H1 (cell line): ENCODE data around the gene CCNC. TPM values are rescaled to one million over a fixed set of nuclear protein-coding genes. Genes with fewer than 3 reads are reported as not detected.

Source experiments
- CTCF ChIA-PET: fragments of 300-600 bp; sonication (Branson Sonifier 250); formaldehyde crosslinking; loops from one replicate; lab custom pipeline; 2021; ENCODE audit not compliant: partially characterized antibody; lab: Charles Lee
- POLR2A ChIA-PET: fragments of 300-600 bp; sonication (Branson Sonifier 250); formaldehyde crosslinking; loops from one replicate; lab custom pipeline; 2021; ENCODE audit warnings: inconsistent platforms; ENCODE audit not compliant: partially characterized antibody; lab: Charles Lee
- DNase-seq, 2 experiments: peaks; one replicate each; pipeline versions ENCODE4 v3.0.0 to v3.0.0-alpha.2; 2010 to 2022; ENCODE audit warnings: low spot score in 2 of 2, low read depth in 1 of 2, mixed read lengths in 1 of 2
- FAIRE-seq: peaks from 2 replicates; lab custom pipeline; 2011; peaks lifted over from hg19 to GRCh38; lab: Jason Lieb, UNC
- H2AFZ ChIP-seq: 2 replicates; pipeline ENCODE4 v1.8.1; 2012; ENCODE audit warnings: low read length, inconsistent platforms
- H2AK5ac ChIP-seq: 2 replicates; pipeline ENCODE4 v1.6.1; 2013; ENCODE audit warnings: low read depth, low read length
- H2BK120ac ChIP-seq: replicated peaks from 2 replicates; pipeline ENCODE3; 2013; ENCODE audit warnings: low read depth, low read length, inconsistent platforms
- H2BK12ac ChIP-seq: 2 replicates; pipeline ENCODE4 v1.6.1; 2013; ENCODE audit warnings: low read depth, low read length
- H2BK15ac ChIP-seq: 2 replicates; pipeline ENCODE4 v1.6.1; 2013; ENCODE audit warnings: low read length
- H2BK20ac ChIP-seq: 2 replicates; pipeline ENCODE4 v1.6.1; 2013; ENCODE audit warnings: low read length
- H2BK5ac ChIP-seq: 2 replicates; pipeline ENCODE4 v1.6.1; 2013; ENCODE audit warnings: low read depth, low read length
- H3K14ac ChIP-seq: 2 replicates; pipeline ENCODE4 v1.6.1; 2013; ENCODE audit warnings: inconsistent platforms; ENCODE audit not compliant: insufficient read length
- H3K18ac ChIP-seq: 2 replicates; pipeline ENCODE4 v1.6.1; 2013; ENCODE audit warnings: low read length; ENCODE audit errors: extremely low read depth
- H3K23ac ChIP-seq: 2 replicates; pipeline ENCODE4 v1.6.1; 2013; ENCODE audit warnings: inconsistent platforms; ENCODE audit not compliant: insufficient read length
- H3K23me2 ChIP-seq: 2 replicates; pipeline ENCODE4 v1.6.1; 2013; ENCODE audit warnings: low read depth, low read length
- H3K27ac ChIP-seq: 2 replicates; pipeline ENCODE4 v1.6.1; 2011; ENCODE audit warnings: low read depth, low read length, inconsistent platforms
- H3K27me3 ChIP-seq, 4 experiments: replicated peaks in 1 of 4; 1 replicate in 1 of 4; 2 replicates in 3 of 4; pipeline versions ENCODE4 v1.6.1 to v1.8.1; 2011 to 2013; ENCODE audit warnings: low read length in 3 of 4, mild to moderate bottlenecking in 3 of 4, inconsistent platforms in 2 of 4, mixed read lengths in 2 of 4, moderate library complexity in 1 of 4; ENCODE audit not compliant: control insufficient read depth in 3 of 4, insufficient read depth in 3 of 4; ENCODE audit errors: extremely low read depth in 1 of 4
- H3K36me3 ChIP-seq, 4 experiments: 2 replicates each; pipeline versions ENCODE4 v1.6.1 to v1.8.1; 2011 to 2013; ENCODE audit warnings: mild to moderate bottlenecking in 4 of 4, low read length in 3 of 4, moderate library complexity in 2 of 4, control low read depth in 1 of 4, inconsistent platforms in 1 of 4; ENCODE audit not compliant: insufficient read depth in 4 of 4, control insufficient read depth in 2 of 4
- H3K4ac ChIP-seq: replicated peaks from 2 replicates; pipeline ENCODE3; 2013; ENCODE audit warnings: low read length, low read depth, mixed read lengths, inconsistent platforms; ENCODE audit not compliant: insufficient read length
- H3K4me1 ChIP-seq, 4 experiments: replicated peaks in 1 of 4; 1 replicate in 1 of 4; 2 replicates in 3 of 4; pipeline versions ENCODE4 v1.6.1 to v1.8.1; 2011 to 2013; ENCODE audit warnings: low read length in 3 of 4, inconsistent platforms in 2 of 4, mixed read lengths in 1 of 4; ENCODE audit not compliant: insufficient read depth in 4 of 4, control insufficient read depth in 3 of 4
- H3K4me2 ChIP-seq, 2 experiments: 2 replicates each; pipeline versions ENCODE4 v1.6.1 to v1.8.1; 2011 to 2013; ENCODE audit warnings: low read depth in 2 of 2, low read length in 2 of 2, control low read depth in 1 of 2, inconsistent platforms in 1 of 2, mild to moderate bottlenecking in 1 of 2; ENCODE audit not compliant: insufficient read depth in 1 of 2
- H3K4me3 ChIP-seq, 4 experiments: fragments of 200-600, 300-600 bp in 1 of 4; sonication (generic), shearing (Covaris generic), sonication (Bioruptor Twin) in 1 of 4; 2 replicates each; pipeline versions ENCODE4 v1.5.1 to v1.8.1; 2011 to 2016; ENCODE audit warnings: low read length in 4 of 4, low read depth in 3 of 4, control low read depth in 2 of 4, inconsistent platforms in 2 of 4, mild to moderate bottlenecking in 2 of 4, mixed read lengths in 1 of 4, moderate library complexity in 1 of 4; ENCODE audit not compliant: insufficient read depth in 2 of 4; ENCODE audit errors: extremely low read depth in 1 of 4
- H3K56ac ChIP-seq: replicated peaks from 2 replicates; pipeline ENCODE3; 2013; ENCODE audit warnings: low read depth, mild to moderate bottlenecking, mixed read lengths, low read length, inconsistent platforms; ENCODE audit not compliant: insufficient read length
- H3K79me1 ChIP-seq: 2 replicates; pipeline ENCODE4 v1.6.1; 2013; ENCODE audit warnings: low read depth, low read length, control low read depth
- H3K79me2 ChIP-seq, 2 experiments: 2 replicates each; pipeline versions ENCODE4 v1.6.1 to v1.8.1; 2012 to 2013; ENCODE audit warnings: low read length in 2 of 2, mild to moderate bottlenecking in 2 of 2, inconsistent platforms in 1 of 2; ENCODE audit not compliant: insufficient read depth in 2 of 2, control insufficient read depth in 1 of 2
- H3K9ac ChIP-seq, 4 experiments: replicated peaks in 1 of 4; 1 replicate in 1 of 4; 2 replicates in 3 of 4; pipeline versions ENCODE4 v1.6.1 to v1.8.1; 2011 to 2013; ENCODE audit warnings: low read depth in 3 of 4, low read length in 3 of 4, control low read depth in 2 of 4, mild to moderate bottlenecking in 2 of 4, moderate library complexity in 2 of 4, inconsistent platforms in 1 of 4; ENCODE audit errors: extremely low read depth in 1 of 4
- H3K9me3 ChIP-seq, 2 experiments: 2 replicates each; pipeline versions ENCODE4 v1.6.1 to v1.8.1; 2012 to 2013; ENCODE audit warnings: mild to moderate bottlenecking in 2 of 2, moderate library complexity in 2 of 2, control low read depth in 1 of 2, inconsistent platforms in 1 of 2, low read depth in 1 of 2, low read length in 1 of 2, mixed read lengths in 1 of 2; ENCODE audit not compliant: insufficient read depth in 2 of 2
- H4K20me1 ChIP-seq, 2 experiments: replicated peaks in 1 of 2; 2 replicates each; pipeline versions ENCODE3 to v1.8.1; 2011 to 2013; ENCODE audit warnings: inconsistent platforms in 2 of 2, low read length in 2 of 2, mild to moderate bottlenecking in 1 of 2; ENCODE audit not compliant: insufficient read depth in 2 of 2, control insufficient read depth in 1 of 2
- H4K5ac ChIP-seq: 2 replicates; pipeline ENCODE4 v1.6.1; 2013; ENCODE audit warnings: low read length, low read depth, mixed read lengths, inconsistent platforms; ENCODE audit not compliant: insufficient read length
- H4K8ac ChIP-seq: 2 replicates; pipeline ENCODE4 v1.8.0; 2013; ENCODE audit warnings: mild to moderate bottlenecking, moderate library complexity, low read length, inconsistent platforms; ENCODE audit not compliant: insufficient read depth; ENCODE audit errors: extremely low read depth
- H4K91ac ChIP-seq: replicated peaks from 2 replicates; pipeline ENCODE3; 2013; ENCODE audit warnings: low read length, mixed read lengths, inconsistent platforms; ENCODE audit not compliant: insufficient read length
- CBX8 ChIP-seq: fragments of 300-800, 300-1000 bp; sonication (generic); IDR thresholded peaks from 2 replicates; pipeline ENCODE4 v1.7.1; 2016; ENCODE audit warnings: low read depth, low read length, borderline replicate concordance
- EZH2 ChIP-seq: fragments of 200-600 bp; sonication (generic); IDR thresholded peaks from 2 replicates; pipeline ENCODE4 v1.7.1; 2012; ENCODE audit warnings: low read depth, mild to moderate bottlenecking, moderate library complexity, low read length, inconsistent platforms; ENCODE audit not compliant: severe bottlenecking
- GTF2F1 ChIP-seq: IDR thresholded peaks from 2 replicates; pipeline ENCODE4 v1.6.1; 2012; ENCODE audit warnings: low read depth, low read length, improper control_type of control experiment, borderline replicate concordance
- MAFK ChIP-seq: IDR thresholded peaks from 2 replicates; pipeline ENCODE4 v1.6.1; 2012; ENCODE audit warnings: low read depth, mild to moderate bottlenecking, improper control_type of control experiment, low read length
- PHF8 ChIP-seq: fragments of 200-600 bp; sonication (generic); conservative IDR thresholded peaks from 2 replicates; pipeline ENCODE4 v1.7.1; 2012; ENCODE audit warnings: low read depth, mild to moderate bottlenecking, inconsistent platforms, low read length, moderate library complexity
- POU5F1 ChIP-seq: IDR thresholded peaks from 2 replicates; pipeline ENCODE4 v1.6.1; 2011; ENCODE audit warnings: low read depth, mild to moderate bottlenecking, low read length, moderate library complexity
- RAD21 ChIP-seq, 2 experiments: IDR thresholded peaks in 1 of 2; conservative IDR thresholded peaks in 1 of 2; 2 replicates each; pipeline ENCODE4 v1.6.1; 2011; ENCODE audit warnings: low read depth in 2 of 2, low read length in 2 of 2, improper control_type of control experiment in 1 of 2, inconsistent platforms in 1 of 2, mild to moderate bottlenecking in 1 of 2, moderate library complexity in 1 of 2
- SIX5 ChIP-seq: IDR thresholded peaks from 2 replicates; pipeline ENCODE4 v1.6.1; 2011; ENCODE audit warnings: mild to moderate bottlenecking, low read depth, low read length
- SP1 ChIP-seq: IDR thresholded peaks from 2 replicates; pipeline ENCODE4 v1.6.1; 2011; ENCODE audit warnings: low read depth, low read length
- WGBS, 2 experiments: shearing (Covaris generic) in 1 of 2; methylation state at CpG; one replicate each; pipeline versions ENCODE4 v1.1.6 to v1.1.7; 2013 to 2015; ENCODE audit warnings: low lambda C conversion rate in 2 of 2, mixed read lengths in 2 of 2, inconsistent platforms in 1 of 2, low coverage in 1 of 2, missing lambda C conversion rate in 1 of 2; ENCODE audit not compliant: insufficient replicate concordance in 2 of 2, insufficient coverage in 1 of 2, insufficient read length in 1 of 2; ENCODE audit errors: extremely low coverage in 1 of 2, missing lambda C conversion rate in 1 of 2; 5-methylcytosine and 5-hydroxymethylcytosine counted together
- polyA plus RNA-seq, 7 experiments: library from polyadenylated mRNA; depleted of rRNA in 3 of 7; stranded (reverse) in 5 of 7; unstranded in 2 of 7; fragments of >200 nt in 5 of 7; fragments of 200-250 nt in 2 of 7; gene quantifications; 1 replicate in 5 of 7; 2 replicates in 1 of 7; 4 replicates in 1 of 7; pipeline versions ENCODE4 v1.2.1 to v1.2.3, GENCODE V29; 2011 to 2013; ENCODE audit warnings: missing spikeins in 2 of 7, mixed read lengths in 2 of 7
- total RNA-seq: library from RNA; stranded (reverse); fragmentation: NEBNext Ultra II Directional; extraction: Animal tissue kit (Norgen Biotek cat#: 25700); gene quantifications from 2 replicates; pipeline ENCODE4 v1.2.1, GENCODE V29; 2021
- TF ChIP-seq, protein P1 (sequence below): IDR thresholded peaks from 2 replicates; pipeline ENCODE4 v1.6.1; 2012; ENCODE audit warnings: inconsistent platforms
- TF ChIP-seq, protein P2 (sequence below): IDR thresholded peaks from 2 replicates; pipeline ENCODE4 v1.6.1; 2011; ENCODE audit warnings: low read length, improper control_type of control experiment

The CCNC gene
- total and polyA plus RNA-seq, 2 of the 8 experiments (the other 6 are each of a cell fraction or from before 2014, with no cell fraction given): 45.4 to 107 TPM

DNA sequence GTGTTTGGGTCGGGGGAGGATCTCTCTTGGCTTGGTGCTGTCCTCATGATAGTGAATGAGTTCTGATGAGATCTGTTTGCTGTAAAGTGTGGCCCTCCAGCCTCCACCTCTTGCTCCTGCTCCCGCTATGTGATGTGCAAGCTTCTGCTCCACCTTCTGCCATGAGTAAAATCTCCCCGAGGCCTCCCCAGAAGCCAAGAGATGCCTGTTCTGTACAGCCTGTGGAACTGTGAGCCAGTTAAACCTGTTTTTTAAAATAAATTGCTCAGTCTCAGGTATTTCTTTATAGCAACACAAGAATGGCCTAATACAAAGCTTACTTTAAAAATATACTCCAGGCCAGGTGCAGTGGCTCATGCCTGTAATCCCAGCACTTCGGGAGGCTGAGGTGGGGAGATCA lies 11.3 kb upstream of the CCNC start:
- Histone ChIP-seq H3K79me2 (no peaks in the 10 kb centered on the region), H4K5ac (no peak overlapping the region), H3K27ac (no peak overlapping the region), H4K91ac (no peak overlapping the region), H2AK5ac (no peak overlapping the region), H3K79me1 (no peaks in the 10 kb centered on the region), H3K4me1 (no peaks in the 10 kb centered on the region), H3K56ac (no peak overlapping the region), H3K27me3 (peaks cover 0 to 10% (median 4%) of the 10 kb centered on the region in 4 experiments; a peak in 4 of 7 replicates), H2AFZ (no peak overlapping the region), H2BK120ac (no peak overlapping the region), H3K23ac (no peak overlapping the region), H3K36me3 (no peaks in the 10 kb centered on the region), H2BK15ac (no peak overlapping the region), H2BK5ac (no peak overlapping the region), H3K4me3 (no peak overlapping the region), H3K9ac (no peak overlapping the region), H4K20me1 (no peaks in the 10 kb centered on the region), H3K23me2 (no peaks in the 10 kb centered on the region), H3K4me2 (no peak overlapping the region), H3K14ac (no peak overlapping the region), H3K18ac (no peak overlapping the region), H3K9me3 (no peaks in the 10 kb centered on the region), H3K4ac (no peak overlapping the region), H4K8ac (no peak overlapping the region), H2BK20ac (no peak overlapping the region), H2BK12ac (no peak overlapping the region)
- FAIRE-seq (no peak), DNase-seq (no peak)
- WGBS, 2 experiments: 84% methylated on average over 4 of the region's 4 CpGs; no CpG with 5 or more reads in 1 of the 2 experiments
- ChIA-PET CTCF (no interaction called here), POLR2A (interaction anchor here (1.2 to 2.8 kb wide), 2 partner anchors 9 to 12 kb away, joined by 3 to 11 read pairs; partner anchors contain the start of gene CCNC)
- TF ChIP-seq, protein P1, sequence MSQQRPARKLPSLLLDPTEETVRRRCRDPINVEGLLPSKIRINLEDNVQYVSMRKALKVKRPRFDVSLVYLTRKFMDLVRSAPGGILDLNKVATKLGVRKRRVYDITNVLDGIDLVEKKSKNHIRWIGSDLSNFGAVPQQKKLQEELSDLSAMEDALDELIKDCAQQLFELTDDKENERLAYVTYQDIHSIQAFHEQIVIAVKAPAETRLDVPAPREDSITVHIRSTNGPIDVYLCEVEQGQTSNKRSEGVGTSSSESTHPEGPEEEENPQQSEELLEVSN: no peak
- TF ChIP-seq MAFK: no peak
- TF ChIP-seq, protein P2, sequence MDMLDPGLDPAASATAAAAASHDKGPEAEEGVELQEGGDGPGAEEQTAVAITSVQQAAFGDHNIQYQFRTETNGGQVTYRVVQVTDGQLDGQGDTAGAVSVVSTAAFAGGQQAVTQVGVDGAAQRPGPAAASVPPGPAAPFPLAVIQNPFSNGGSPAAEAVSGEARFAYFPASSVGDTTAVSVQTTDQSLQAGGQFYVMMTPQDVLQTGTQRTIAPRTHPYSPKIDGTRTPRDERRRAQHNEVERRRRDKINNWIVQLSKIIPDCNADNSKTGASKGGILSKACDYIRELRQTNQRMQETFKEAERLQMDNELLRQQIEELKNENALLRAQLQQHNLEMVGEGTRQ: no peak
- TF ChIP-seq CBX8: no peak
- TF ChIP-seq SP1: no peak
- TF ChIP-seq RAD21 (IDR thresholded peaks at IDR 0.05 in 1 of 2, conservative IDR thresholded peaks at IDR 0.05 in 1 of 2; ENCODE audit: low read depth in 2 of 2, low read length in 2 of 2): no peak
- no peak for TF ChIP-seq POU5F1
- no peak for TF ChIP-seq GTF2F1
- no peak for TF ChIP-seq SIX5
- no peak for TF ChIP-seq EZH2
- TF ChIP-seq PHF8: no peak
